Jurkat, Clone E6-1 (cell line): Measurements from ENCODE around the gene KCND3.

Experiments used
- DNase-seq: peaks from one replicate; pipeline ENCODE4 v3.0.0-alpha.2; 2011; ENCODE audit warnings: low read depth, low spot score
- H3K4me3 ChIP-seq: 2 replicates; pipeline ENCODE4 v1.5.1; 2011; ENCODE audit warnings: mild to moderate bottlenecking, low read length, control low read depth, moderate library complexity

The KCND3 gene

DNA sequence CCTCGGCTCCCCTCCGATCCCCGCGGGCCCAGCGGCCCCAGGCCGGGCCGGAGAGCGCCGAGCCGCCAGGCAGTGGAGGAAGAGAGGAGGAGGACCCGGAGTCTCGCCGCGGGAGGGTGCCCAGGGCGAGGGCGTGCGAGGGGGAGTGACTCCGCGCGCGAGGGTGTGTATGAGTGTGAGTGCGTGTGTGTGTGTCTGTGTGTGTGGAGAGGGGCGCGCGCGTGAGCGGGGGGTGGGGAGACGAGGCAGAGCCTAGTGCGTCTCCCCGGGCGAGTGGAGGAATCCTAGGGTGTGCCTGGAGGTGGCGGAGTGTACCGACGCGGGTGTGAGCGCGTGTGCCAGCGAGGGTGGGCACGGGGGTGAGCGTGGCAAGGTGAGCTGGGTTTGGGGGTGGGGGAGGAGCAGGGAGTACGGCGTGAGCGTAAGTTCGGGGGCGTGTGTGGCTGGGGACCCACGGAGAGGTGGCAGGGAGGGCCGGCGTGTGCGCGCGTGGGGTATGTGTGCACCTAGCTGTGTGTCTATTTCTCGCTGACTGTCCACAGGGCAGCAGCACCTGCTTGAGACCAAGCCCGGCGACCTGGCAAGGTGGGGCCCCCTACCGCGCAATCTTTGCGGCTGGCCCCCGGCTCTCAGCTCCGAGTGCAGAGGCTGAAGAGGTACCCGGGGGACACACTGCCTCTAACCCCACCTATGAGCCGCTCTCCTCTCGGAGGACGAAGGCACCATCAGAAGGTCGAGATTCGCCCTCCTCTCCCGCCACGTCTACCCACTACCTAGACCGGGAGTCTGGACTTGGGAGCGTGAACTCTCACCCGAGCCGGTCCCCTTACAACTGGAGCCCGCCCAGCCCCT lies 784 bp upstream of the KCND3 start:
- DNase-seq: no peak
- H3K4me3 ChIP-seq: no peak overlapping the region

GRCh38 chr1:111988743-111989453 lies 570 bp downstream of the KCND3 start:
- no peak overlapping the region for H3K4me3 ChIP-seq
- DNase-seq: no peak

DNA sequence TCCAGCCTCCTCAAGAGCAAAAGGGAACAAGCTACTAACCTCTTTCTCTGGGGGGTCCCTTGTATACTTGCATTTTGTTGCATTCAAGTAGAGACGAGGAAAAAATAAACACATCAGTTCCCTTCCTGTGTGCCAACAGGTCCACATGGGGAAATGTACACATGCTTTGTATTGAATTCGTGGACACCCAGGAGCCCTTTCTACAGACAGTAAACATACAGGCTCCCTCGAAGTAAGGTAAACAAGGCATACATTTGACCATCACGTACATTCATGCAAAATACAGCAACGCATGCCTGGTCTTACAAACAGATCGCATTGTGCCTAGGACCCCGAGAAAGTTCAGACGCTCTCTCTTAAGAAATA lies 1.1 kb downstream of the KCND3 start:
- no peak overlapping the region for H3K4me3 ChIP-seq
- DNase-seq: no peak

DNA sequence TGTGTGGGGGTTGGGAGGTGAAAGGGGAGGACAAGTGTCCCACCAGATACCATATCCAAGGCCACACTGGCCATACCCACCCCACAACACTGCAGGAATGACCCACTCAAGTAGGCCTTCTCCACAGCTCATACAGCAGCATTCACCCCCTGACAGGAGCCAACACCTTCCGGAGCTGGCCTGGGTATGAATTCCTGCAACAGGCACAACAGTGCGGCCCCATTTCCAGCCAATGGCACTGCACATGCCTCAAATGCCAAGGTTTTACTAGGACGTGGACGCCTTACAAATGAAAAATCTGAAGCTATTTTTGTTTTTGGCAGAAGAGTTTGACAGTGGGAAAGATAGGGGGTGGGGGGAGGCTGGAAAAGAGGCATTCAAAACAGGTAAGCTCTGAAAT lies 2.0 kb downstream of the KCND3 start:
- DNase-seq: no peak
- no peak overlapping the region for H3K4me3 ChIP-seq

- DNase-seq: no peak
- H3K4me3 ChIP-seq: no peak overlapping the region
Observed at GRCh38 chr1:111983500-111983899, 6.0 kb downstream of the KCND3 start.

DNA sequence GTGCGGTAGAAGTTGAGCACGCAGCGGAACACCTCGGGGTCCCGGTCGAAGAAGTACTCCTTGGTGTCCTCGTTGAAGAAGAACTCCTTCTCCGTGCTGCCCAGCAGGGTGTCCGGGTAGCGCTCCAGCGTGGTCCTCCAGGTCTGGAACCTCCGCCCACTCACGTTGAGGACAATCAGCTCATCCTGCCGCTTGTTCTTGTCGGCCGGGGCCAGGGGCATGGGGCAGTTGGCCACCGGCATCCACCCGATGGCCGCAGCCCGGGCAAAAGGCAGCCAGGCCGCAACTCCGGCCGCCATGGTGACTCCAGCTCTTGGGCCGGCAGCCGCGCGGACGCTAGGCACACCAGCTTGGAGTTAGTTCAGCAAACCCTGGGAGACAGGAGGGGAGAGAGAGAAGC lies 7.0 kb downstream of the KCND3 start:
- no peak for DNase-seq
- no peak overlapping the region for H3K4me3 ChIP-seq

GRCh38 chr1:111981871-111982270 lies 7.6 kb downstream of the KCND3 start:
- H3K4me3 ChIP-seq: no peak overlapping the region
- DNase-seq: no peak

DNA sequence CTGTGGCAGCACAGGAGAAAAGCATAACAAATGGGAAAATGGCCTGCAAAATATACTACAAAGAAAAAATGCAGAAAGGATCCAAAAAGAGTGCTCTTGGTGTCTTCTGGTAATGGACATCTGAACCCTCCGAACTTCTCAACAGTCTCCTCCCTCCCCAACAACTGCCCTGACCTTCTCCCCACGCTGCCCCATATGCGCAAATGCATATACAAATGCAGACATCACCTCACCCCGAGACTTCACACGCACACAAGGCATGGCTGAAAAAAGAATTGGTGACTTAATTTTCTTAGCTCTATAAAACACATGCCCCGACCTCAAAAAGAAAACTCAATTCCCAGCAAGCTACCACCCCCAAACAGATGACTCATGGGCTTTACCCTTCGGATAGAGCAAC lies 8.4 kb downstream of the KCND3 start:
- no peak for DNase-seq
- no peak overlapping the region for H3K4me3 ChIP-seq

- no peak overlapping the region for H3K4me3 ChIP-seq
- no peak for DNase-seq
Observed at GRCh38 chr1:111980686-111981085, 8.8 kb downstream of the KCND3 start.

DNA sequence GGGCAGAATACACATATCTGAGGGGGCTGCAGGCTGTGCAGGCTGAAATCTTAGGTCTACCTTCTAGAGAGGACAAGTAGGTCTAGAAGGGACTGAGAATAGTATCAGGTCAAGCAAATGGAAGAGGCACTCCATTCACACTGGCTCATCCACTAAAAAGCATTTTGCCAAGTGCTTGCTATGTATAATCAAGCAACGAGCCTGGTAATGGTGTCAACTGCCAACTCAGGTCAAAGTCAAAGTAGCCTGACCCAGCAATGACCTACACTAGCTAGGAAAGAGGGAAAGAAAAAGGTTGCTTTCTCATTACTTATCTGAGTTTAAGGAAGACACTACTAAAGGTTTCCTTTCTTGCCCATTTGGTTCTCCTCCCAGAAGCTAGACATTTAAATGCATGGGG lies 10.8 kb downstream of the KCND3 start:
- DNase-seq: no peak
- no peak overlapping the region for H3K4me3 ChIP-seq

DNA sequence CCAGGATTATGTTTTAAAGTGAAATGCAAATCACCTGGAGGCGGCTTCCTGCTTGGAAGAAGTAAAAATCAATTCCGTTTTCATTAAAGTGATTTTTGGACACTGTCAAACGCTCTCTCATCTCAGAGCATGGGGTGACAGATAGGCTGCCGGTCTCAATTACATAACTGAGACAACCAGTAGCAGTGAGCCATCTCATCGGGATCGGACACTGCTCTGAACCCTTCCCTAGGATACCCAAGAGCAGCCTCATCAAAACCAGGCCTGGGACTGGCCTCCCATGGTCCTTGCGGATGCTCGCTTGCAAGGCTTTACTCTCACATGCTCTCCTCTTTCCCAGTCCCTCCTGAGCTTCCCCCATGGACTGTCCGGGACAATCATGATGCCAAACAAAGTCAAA lies 12.1 kb downstream of the KCND3 start:
- DNase-seq: no peak
- H3K4me3 ChIP-seq: no peak overlapping the region

- H3K4me3 ChIP-seq: no peak overlapping the region
- no peak for DNase-seq
Observed at GRCh38 chr1:111976842-111977241, 12.6 kb downstream of the KCND3 start.

DNA sequence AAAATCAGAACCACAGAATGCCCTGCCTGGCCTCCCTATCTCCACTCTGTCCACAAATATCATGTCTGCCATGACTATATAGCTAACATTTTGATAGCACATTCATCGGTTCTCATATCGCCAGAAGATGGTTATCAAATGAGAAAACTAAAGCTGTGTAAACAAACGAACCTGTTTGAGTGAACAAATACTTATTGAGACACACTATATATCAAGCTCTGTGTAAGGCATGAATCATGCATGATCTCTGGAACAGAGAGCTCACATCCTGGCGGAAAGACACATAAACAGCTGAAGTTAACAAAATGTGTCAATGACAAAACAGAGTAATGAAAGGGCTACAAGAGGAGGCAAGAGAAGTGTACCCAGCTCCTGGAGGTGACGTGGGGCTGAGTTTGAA lies 13.1 kb downstream of the KCND3 start:
- no peak overlapping the region for H3K4me3 ChIP-seq
- no peak for DNase-seq

- no peak overlapping the region for H3K4me3 ChIP-seq
- DNase-seq: peak; percentile 8
Observed at GRCh38 chr1:111973150-111973790, 16.2 kb downstream of the KCND3 start.

- no peak for DNase-seq
- H3K4me3 ChIP-seq: no peak overlapping the region
Observed at GRCh38 chr1:111971396-111971795, 18.1 kb downstream of the KCND3 start.

- DNase-seq: no peak
- H3K4me3 ChIP-seq: no peak overlapping the region
Observed at GRCh38 chr1:111968511-111968910, 21.0 kb downstream of the KCND3 start.

DNA sequence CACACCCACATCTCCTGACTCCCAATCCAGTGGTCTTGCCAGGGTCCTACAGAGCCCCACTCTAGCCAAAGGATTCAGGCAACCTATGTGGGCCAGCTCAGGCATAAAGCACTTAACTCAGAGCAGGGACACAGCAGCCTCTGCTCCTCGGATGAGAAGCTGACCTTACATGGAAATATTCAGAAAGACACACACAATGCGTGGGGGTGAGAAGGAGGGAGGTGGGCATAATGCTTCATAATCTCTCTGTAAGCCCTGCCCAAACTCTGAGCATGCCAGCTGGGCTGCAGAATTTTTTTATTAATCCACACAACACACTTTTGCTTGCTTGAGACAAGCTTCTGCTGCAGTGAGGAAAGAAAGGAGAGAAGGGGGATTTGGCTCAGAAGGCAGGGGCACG lies 21.6 kb downstream of the KCND3 start:
- no peak overlapping the region for H3K4me3 ChIP-seq
- DNase-seq: no peak

GRCh38 chr1:111967067-111967690 lies 22.3 kb downstream of the KCND3 start:
- no peak for DNase-seq
- H3K4me3 ChIP-seq: no peak overlapping the region

DNA sequence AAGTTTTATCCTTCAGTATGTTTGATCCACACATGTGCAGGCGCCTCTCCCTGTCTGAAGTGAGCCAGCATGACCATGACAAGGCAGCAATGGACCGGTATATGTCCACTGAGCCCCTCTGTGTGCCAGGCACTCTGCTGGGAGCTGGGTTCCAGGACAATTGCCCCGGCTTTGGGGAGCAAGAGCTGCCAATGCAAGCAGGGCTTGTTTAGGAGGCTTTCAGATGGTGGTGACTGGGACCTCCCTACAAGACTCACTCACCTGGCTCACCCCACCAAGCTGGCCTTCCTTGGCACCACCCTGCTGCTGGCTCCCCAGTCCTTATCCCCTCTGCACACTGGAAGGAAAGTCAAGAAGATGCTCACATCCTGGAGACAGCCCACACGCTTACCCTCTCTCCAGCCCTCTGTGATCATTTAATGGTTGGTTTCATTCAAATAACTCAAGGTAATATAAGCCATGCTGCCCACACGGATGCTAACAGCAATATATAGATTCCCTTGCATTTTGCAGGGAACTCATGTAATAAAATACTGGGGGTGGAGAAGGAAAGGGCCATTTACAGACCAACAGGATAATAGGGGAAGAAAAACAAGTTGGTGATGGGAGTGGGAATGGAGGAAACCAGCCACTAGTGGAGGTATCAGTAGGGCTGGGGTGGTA lies 23.6 kb downstream of the KCND3 start:
- no peak overlapping the region for H3K4me3 ChIP-seq
- DNase-seq: no peak
